ENCODE measurements around the gene MT1A.

MT1A gene

DNA sequence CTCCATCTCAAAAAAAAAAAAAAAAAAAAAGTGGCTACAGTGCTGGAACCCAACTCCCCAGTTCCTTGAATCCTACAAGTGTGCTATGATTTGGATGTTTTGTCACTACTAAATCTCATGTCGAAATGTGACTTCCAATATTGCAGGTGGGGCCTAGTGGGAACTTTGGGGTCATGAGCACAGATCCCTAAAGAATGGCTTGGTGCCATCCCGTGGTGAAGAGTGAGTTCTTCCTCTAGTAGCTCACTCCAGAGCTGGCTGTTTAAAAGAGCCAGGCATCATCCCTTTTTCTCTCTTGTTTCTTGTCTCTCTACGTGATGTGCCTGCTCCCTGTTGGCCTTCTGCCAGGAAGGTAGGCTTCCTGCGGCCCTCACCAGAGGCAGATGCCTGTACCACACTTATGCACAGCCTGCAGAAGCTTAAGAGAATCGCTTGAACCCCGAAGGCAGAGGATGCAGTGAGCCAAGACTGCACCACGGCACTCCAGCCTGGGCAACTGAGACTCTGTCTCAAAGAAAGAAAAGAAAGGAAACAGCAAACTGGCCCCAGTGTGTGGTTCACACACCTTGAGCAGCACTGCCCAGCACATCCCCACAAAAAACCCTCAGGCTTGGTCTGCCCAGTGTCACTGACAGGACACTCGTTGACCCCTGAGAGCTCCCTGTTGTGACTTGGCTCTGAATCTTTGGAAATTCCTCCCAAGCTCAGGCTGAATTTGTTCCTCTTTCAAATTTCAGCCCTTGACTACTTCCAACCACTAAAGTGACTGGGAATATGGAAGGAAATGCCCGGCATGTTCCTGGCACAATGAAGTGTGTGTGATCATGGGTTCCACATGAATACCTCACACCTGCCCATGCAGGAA lies 9.7 kb upstream of the MT1A start:
- peaks cover 29% of the 10 kb centered on the region for H3K27me3 ChIP-seq (ENCODE audit: insufficient read depth, low read length, poor library complexity)
- H2AFZ ChIP-seq (ENCODE audit: low read depth, low read length), result no peak overlapping the region
- TF ChIP-seq EZH2 (IDR thresholded peaks at IDR 0.05; ENCODE audit: borderline replicate concordance, low read depth, low read length, severe bottlenecking), result no peak
- TF ChIP-seq, protein P1, sequence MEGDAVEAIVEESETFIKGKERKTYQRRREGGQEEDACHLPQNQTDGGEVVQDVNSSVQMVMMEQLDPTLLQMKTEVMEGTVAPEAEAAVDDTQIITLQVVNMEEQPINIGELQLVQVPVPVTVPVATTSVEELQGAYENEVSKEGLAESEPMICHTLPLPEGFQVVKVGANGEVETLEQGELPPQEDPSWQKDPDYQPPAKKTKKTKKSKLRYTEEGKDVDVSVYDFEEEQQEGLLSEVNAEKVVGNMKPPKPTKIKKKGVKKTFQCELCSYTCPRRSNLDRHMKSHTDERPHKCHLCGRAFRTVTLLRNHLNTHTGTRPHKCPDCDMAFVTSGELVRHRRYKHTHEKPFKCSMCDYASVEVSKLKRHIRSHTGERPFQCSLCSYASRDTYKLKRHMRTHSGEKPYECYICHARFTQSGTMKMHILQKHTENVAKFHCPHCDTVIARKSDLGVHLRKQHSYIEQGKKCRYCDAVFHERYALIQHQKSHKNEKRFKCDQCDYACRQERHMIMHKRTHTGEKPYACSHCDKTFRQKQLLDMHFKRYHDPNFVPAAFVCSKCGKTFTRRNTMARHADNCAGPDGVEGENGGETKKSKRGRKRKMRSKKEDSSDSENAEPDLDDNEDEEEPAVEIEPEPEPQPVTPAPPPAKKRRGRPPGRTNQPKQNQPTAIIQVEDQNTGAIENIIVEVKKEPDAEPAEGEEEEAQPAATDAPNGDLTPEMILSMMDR (IDR thresholded peaks at IDR 0.05; ENCODE audit: borderline replicate concordance, extremely low read depth, low read length, poor library complexity, severe bottlenecking), result no peak

GRCh38 chr16:56629531-56629930 lies 8.9 kb upstream of the MT1A start:
- Histone ChIP-seq H4K20me1 (ENCODE audit: insufficient read depth, low read length) (no peaks in the 10 kb centered on the region), H3K4me2 (ENCODE audit: insufficient read depth, low read length) (no peak overlapping the region), H3K9ac (ENCODE audit: low read depth, low read length) (no peak overlapping the region), H3K36me3 (ENCODE audit: insufficient read depth, low read length) (no peaks in the 10 kb centered on the region), H3K9me3 (ENCODE audit: insufficient read depth, low read length, severe bottlenecking) (no peaks in the 10 kb centered on the region), H3K27me3 (ENCODE audit: insufficient read depth, low read length, poor library complexity) (peaks cover 29% of the 10 kb centered on the region), H3K4me3 (ENCODE audit: low read depth in 1 of 2, low read length in 2 of 2) (no peak overlapping the region), H3K79me2 (ENCODE audit: insufficient read depth, low read length) (no peaks in the 10 kb centered on the region), H3K4me1 (ENCODE audit: insufficient read depth, low read length) (no peaks in the 10 kb centered on the region), H3K27ac (ENCODE audit: low read length) (no peak overlapping the region), H2AFZ (ENCODE audit: low read depth, low read length) (no peak overlapping the region)
- no peak for ATAC-seq (ENCODE audit: insufficient read depth, low read depth)
- no peak for DNase-seq
- TF ChIP-seq, protein P1 (IDR thresholded peaks at IDR 0.05; ENCODE audit: borderline replicate concordance, extremely low read depth, low read length, poor library complexity, severe bottlenecking), result no peak
- no peak for TF ChIP-seq EZH2 (IDR thresholded peaks at IDR 0.05; ENCODE audit: borderline replicate concordance, low read depth, low read length, severe bottlenecking)

More for the DNA sequence above, 9.7 kb upstream of the MT1A start:
- Histone ChIP-seq H3K4me2 (ENCODE audit: insufficient read depth, low read length) (no peak overlapping the region), H3K27ac (ENCODE audit: low read length) (no peak overlapping the region), H4K20me1 (ENCODE audit: insufficient read depth, low read length) (no peaks in the 10 kb centered on the region), H3K36me3 (ENCODE audit: insufficient read depth, low read length) (no peaks in the 10 kb centered on the region), H3K79me2 (ENCODE audit: insufficient read depth, low read length) (no peaks in the 10 kb centered on the region), H3K4me1 (ENCODE audit: insufficient read depth, low read length) (no peaks in the 10 kb centered on the region), H3K9ac (ENCODE audit: low read depth, low read length) (no peak overlapping the region), H3K4me3 (ENCODE audit: low read depth in 1 of 2, low read length in 2 of 2) (no peak overlapping the region), H3K9me3 (ENCODE audit: insufficient read depth, low read length, severe bottlenecking) (no peaks in the 10 kb centered on the region)
- ATAC-seq (ENCODE audit: insufficient read depth, low read depth) (no peak), DNase-seq (no peak)

GRCh38 chr16:56630134-56630533 lies 8.3 kb upstream of the MT1A start:
- H3K4me1 ChIP-seq (ENCODE audit: insufficient read depth, low read length), result no peaks in the 10 kb centered on the region
- no peaks in the 10 kb centered on the region for H3K36me3 ChIP-seq (ENCODE audit: insufficient read depth, low read length)
- no peak overlapping the region for H3K9ac ChIP-seq (ENCODE audit: low read depth, low read length)
- no peak for TF ChIP-seq EZH2 (IDR thresholded peaks at IDR 0.05; ENCODE audit: borderline replicate concordance, low read depth, low read length, severe bottlenecking)
- TF ChIP-seq, protein P1 (IDR thresholded peaks at IDR 0.05; ENCODE audit: borderline replicate concordance, extremely low read depth, low read length, poor library complexity, severe bottlenecking), result no peak
- H3K4me2 ChIP-seq (ENCODE audit: insufficient read depth, low read length), result no peak overlapping the region
- no peaks in the 10 kb centered on the region for H4K20me1 ChIP-seq (ENCODE audit: insufficient read depth, low read length)
- no peak overlapping the region for H3K27ac ChIP-seq (ENCODE audit: low read length)
- H3K9me3 ChIP-seq (ENCODE audit: insufficient read depth, low read length, severe bottlenecking), result no peaks in the 10 kb centered on the region
- peaks cover 26% of the 10 kb centered on the region for H3K27me3 ChIP-seq (ENCODE audit: insufficient read depth, low read length, poor library complexity)
- ATAC-seq (ENCODE audit: insufficient read depth, low read depth) (peak; percentile 35; the same call in 2 of the 3 replicates), DNase-seq (no peak)
- H3K79me2 ChIP-seq (ENCODE audit: insufficient read depth, low read length), result no peaks in the 10 kb centered on the region
- no peak overlapping the region for H3K4me3 ChIP-seq (ENCODE audit: low read depth in 1 of 2, low read length in 2 of 2)
- no peak overlapping the region for H2AFZ ChIP-seq (ENCODE audit: low read depth, low read length)
